ENCODE measurements around the gene SENP1.
A peak's percentile ranks its signal among the peaks of the same experiment; 100 is the strongest.

Gene SENP1

GRCh38 chr12:48084066-48084465 lies 21.8 kb downstream of the SENP1 start:
- Histone ChIP-seq H3K4me3 (IDR thresholded peaks at IDR 0.05; ENCODE audit: insufficient read depth, low read depth, low read length) (no peak overlapping the region), H3K9ac (no peak overlapping the region), H3K27me3 (ENCODE audit: insufficient read depth, low read depth) (no peaks in the 10 kb centered on the region), H3K27ac (no peak overlapping the region), H4K20me1 (ENCODE audit: insufficient read depth) (no peaks in the 10 kb centered on the region), H2AFZ (ENCODE audit: low read depth) (no peak overlapping the region), H3K4me2 (no peak overlapping the region), H3K79me2 (ENCODE audit: insufficient read depth, low read depth) (no peaks in the 10 kb centered on the region), H3K4me1 (ENCODE audit: low read depth, poor library complexity, severe bottlenecking) (no peaks in the 10 kb centered on the region), H3K36me3 (ENCODE audit: insufficient read depth) (peaks cover 2% of the 10 kb centered on the region; the same call in 1 of the 2 replicates)
- TF ChIP-seq, protein P1, sequence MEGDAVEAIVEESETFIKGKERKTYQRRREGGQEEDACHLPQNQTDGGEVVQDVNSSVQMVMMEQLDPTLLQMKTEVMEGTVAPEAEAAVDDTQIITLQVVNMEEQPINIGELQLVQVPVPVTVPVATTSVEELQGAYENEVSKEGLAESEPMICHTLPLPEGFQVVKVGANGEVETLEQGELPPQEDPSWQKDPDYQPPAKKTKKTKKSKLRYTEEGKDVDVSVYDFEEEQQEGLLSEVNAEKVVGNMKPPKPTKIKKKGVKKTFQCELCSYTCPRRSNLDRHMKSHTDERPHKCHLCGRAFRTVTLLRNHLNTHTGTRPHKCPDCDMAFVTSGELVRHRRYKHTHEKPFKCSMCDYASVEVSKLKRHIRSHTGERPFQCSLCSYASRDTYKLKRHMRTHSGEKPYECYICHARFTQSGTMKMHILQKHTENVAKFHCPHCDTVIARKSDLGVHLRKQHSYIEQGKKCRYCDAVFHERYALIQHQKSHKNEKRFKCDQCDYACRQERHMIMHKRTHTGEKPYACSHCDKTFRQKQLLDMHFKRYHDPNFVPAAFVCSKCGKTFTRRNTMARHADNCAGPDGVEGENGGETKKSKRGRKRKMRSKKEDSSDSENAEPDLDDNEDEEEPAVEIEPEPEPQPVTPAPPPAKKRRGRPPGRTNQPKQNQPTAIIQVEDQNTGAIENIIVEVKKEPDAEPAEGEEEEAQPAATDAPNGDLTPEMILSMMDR (conservative IDR thresholded peaks at IDR 0.05; ENCODE audit: low read depth, low read length), result peak; percentile 48; the same call in 1 of the 2 replicates

DNA sequence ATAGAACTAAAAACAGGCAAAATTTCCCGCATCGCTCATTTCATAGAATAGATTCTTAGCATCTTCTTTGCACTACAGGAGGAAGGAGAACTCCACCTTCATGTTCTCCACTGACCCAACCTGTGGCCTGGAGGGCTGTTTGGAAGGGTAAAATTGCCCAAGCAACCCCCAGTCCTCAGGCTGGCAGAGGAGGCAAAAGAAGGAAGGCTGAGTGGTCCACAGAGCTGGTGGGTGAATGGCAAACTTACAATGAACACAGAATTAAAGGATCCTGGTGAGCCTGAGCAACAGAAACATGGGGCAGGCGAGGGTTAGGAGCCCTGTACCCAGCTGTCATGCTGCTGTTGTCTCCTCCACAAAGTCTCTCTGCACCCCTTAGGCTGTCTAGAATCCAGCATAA lies 25.1 kb downstream of the SENP1 start:
- no peak overlapping the region for H3K4me3 ChIP-seq (IDR thresholded peaks at IDR 0.05; ENCODE audit: insufficient read depth, low read depth, low read length)
- H2AFZ ChIP-seq (ENCODE audit: low read depth), result no peak overlapping the region
- no peaks in the 10 kb centered on the region for H3K79me2 ChIP-seq (ENCODE audit: insufficient read depth, low read depth)
- H3K4me2 ChIP-seq, result no peak overlapping the region
- no peaks in the 10 kb centered on the region for H3K4me1 ChIP-seq (ENCODE audit: low read depth, poor library complexity, severe bottlenecking)
- no peak overlapping the region for H3K9ac ChIP-seq
- H3K27ac ChIP-seq, result no peak overlapping the region
- TF ChIP-seq, protein P1 (conservative IDR thresholded peaks at IDR 0.05; ENCODE audit: low read depth, low read length), result no peak
- no peaks in the 10 kb centered on the region for H3K27me3 ChIP-seq (ENCODE audit: insufficient read depth, low read depth)
- H3K36me3 ChIP-seq (ENCODE audit: insufficient read depth), result 0 out of 2 replicates have a peak, but pooled peaks cover 2% of the 10 kb centered on the region
- H4K20me1 ChIP-seq (ENCODE audit: insufficient read depth), result no peaks in the 10 kb centered on the region

DNA sequence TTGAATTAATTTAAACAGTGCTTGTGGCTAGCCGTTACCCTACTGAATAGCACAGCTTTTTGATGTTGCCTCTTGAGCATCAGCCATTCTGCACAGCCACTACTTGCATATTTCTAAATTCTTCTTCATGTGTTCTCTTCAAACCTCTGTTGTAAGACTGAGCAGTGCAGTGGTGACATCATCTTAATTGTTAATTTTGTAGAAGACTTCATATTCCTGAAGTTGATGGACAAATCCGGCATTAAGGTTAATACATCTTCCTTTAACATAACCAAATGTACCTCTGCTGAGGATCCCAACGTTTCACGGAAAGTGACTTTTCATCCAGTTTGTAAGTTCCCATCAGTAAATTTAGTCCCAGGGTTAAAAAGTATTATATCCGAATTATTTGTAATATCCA lies 25.6 kb downstream of the SENP1 start:
- Histone ChIP-seq H3K27ac (no peak overlapping the region), H3K36me3 (ENCODE audit: insufficient read depth) (0 out of 2 replicates have a peak, but pooled peaks cover 2% of the 10 kb centered on the region), H4K20me1 (ENCODE audit: insufficient read depth) (no peaks in the 10 kb centered on the region), H3K4me3 (IDR thresholded peaks at IDR 0.05; ENCODE audit: insufficient read depth, low read depth, low read length) (no peak overlapping the region), H3K9ac (no peak overlapping the region), H2AFZ (ENCODE audit: low read depth) (no peak overlapping the region), H3K79me2 (ENCODE audit: insufficient read depth, low read depth) (no peaks in the 10 kb centered on the region), H3K4me1 (ENCODE audit: low read depth, poor library complexity, severe bottlenecking) (no peaks in the 10 kb centered on the region), H3K27me3 (ENCODE audit: insufficient read depth, low read depth) (no peaks in the 10 kb centered on the region), H3K4me2 (no peak overlapping the region)
- TF ChIP-seq, protein P1 (conservative IDR thresholded peaks at IDR 0.05; ENCODE audit: low read depth, low read length), result no peak

GRCh38 chr12:48078901-48079300 lies 27.0 kb downstream of the SENP1 start:
- Histone ChIP-seq H3K4me2 (no peak overlapping the region), H3K9ac (no peak overlapping the region), H3K79me2 (ENCODE audit: insufficient read depth, low read depth) (no peaks in the 10 kb centered on the region), H3K36me3 (ENCODE audit: insufficient read depth) (0 out of 2 replicates have a peak, but pooled peaks cover 2% of the 10 kb centered on the region), H3K4me3 (IDR thresholded peaks at IDR 0.05; ENCODE audit: insufficient read depth, low read depth, low read length) (no peak overlapping the region), H3K27ac (no peak overlapping the region), H3K4me1 (ENCODE audit: low read depth, poor library complexity, severe bottlenecking) (no peaks in the 10 kb centered on the region), H2AFZ (ENCODE audit: low read depth) (no peak overlapping the region), H3K27me3 (ENCODE audit: insufficient read depth, low read depth) (no peaks in the 10 kb centered on the region), H4K20me1 (ENCODE audit: insufficient read depth) (no peaks in the 10 kb centered on the region)
- TF ChIP-seq, protein P1 (conservative IDR thresholded peaks at IDR 0.05; ENCODE audit: low read depth, low read length), result no peak
